ENCODE results near the gene CRADD. TPM values are rescaled to one million over a fixed set of nuclear protein-coding genes. Genes with fewer than 3 reads are reported as not detected.

Gene CRADD
- total RNA-seq, 1 experiment from 2014 or later = 7.6 TPM

DNA sequence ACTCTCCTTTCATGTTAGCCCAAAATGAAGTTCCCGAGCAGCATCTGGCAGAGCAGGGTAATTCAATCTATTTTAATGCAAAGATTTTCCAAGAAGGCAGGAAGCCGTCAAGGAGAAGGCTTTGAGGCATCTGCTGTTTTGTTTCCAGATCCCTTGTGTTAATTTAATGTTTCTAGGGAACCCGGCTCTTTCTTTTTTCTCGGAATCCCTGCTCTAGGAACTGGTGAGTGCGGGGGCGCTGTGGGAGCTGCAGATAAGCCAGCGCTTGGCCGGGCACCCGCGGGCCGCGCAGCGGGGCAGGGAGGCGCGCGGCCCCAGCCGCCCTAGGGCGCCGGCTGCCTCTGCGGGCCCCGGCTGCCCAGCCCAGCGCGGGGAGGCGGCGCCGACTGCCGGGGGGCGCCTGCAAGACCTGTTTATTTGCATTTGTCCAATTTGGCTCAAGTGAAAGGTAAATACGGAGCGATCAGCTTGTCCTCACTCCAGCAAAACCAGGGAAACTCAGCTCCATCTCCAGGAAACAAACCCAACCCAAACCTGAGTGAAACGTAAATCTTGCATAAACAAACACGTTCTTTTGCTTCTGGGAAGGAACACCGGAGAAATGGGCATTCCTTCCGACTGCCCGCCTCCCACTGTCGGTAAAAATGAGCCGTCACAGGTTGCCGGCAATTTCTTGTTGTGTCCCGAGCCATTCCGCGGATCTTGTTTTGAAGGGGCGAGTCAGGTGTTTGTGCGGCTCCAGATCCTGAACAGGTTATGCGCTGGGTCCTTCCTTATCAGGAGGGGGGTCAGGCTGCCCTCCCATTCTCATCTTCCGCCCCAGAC lies 65.1 kb downstream of the CRADD start:
- DNase-seq = peak; percentile 59
- peak overlapping the region; percentile 0; the same call in 1 of the 2 replicates for H3K14ac ChIP-seq (ENCODE audit: insufficient read depth, low read length)
- Mint-ChIP-seq H3K36me3 (ENCODE audit: insufficient read depth in 1 of 3, low read depth in 3 of 3) (no peaks in the 10 kb centered on the region), H3K4me1 (peaks cover 60 to 61% of the 10 kb centered on the region in 2 experiments), H3K27ac (peak overlapping the region; percentile 98 to 99 (median 99)), H3K4me3 (peak overlapping the region; percentile 78 to 89), H3K27me3 (ENCODE audit: low read depth) (no peaks in the 10 kb centered on the region; the same call in 1 of the 2 replicates), H3K9me3 (no peaks in the 10 kb centered on the region)
- no peak overlapping the region for H2BK120ac ChIP-seq (ENCODE audit: low read depth, low read length, poor library complexity, severe bottlenecking)
- H2AFZ ChIP-seq (ENCODE audit: low read length) = no peak overlapping the region
- no CpG with 5 or more reads among the region's 45 CpGs for WGBS (ENCODE audit: extremely low coverage, insufficient read length, low lambda C conversion rate)
- no peak overlapping the region for H2BK20ac ChIP-seq (ENCODE audit: low read depth, low read length, poor library complexity, severe bottlenecking)
- no peak overlapping the region for H3K56ac ChIP-seq (ENCODE audit: insufficient read length, low read depth, low read length)
- H3K79me2 ChIP-seq (ENCODE audit: insufficient read depth, low read length) = no peaks in the 10 kb centered on the region
- H3K23ac ChIP-seq (ENCODE audit: insufficient read length, low read depth, low read length) = no peak overlapping the region
- H3K18ac ChIP-seq (ENCODE audit: insufficient read length, low read depth, low read length) = peak overlapping the region; percentile 36
- no peaks in the 10 kb centered on the region for H4K20me1 ChIP-seq (ENCODE audit: control insufficient read depth, insufficient read depth, insufficient read length)
- H3K4me2 ChIP-seq (ENCODE audit: insufficient read depth, insufficient read length, low read length) = peak overlapping the region; percentile 73
- H4K5ac ChIP-seq (ENCODE audit: insufficient read length, low read depth, low read length) = no peak overlapping the region
- peak overlapping the region; percentile 4 for H2BK5ac ChIP-seq (ENCODE audit: insufficient read length, low read length)
- peak overlapping the region; percentile 60 for H3K9ac ChIP-seq (ENCODE audit: extremely low read depth, insufficient read length, low read length)
- no peak overlapping the region for H4K8ac ChIP-seq (replicated peaks; ENCODE audit: insufficient read length, low read depth, low read length)
- H2BK15ac ChIP-seq (ENCODE audit: low read depth, low read length) = no peak overlapping the region
- no peak overlapping the region for H4K91ac ChIP-seq (ENCODE audit: insufficient read length, low read depth, low read length)
- no peak overlapping the region for H3T11ph ChIP-seq (ENCODE audit: low read length)
- no peak overlapping the region for H2AK5ac ChIP-seq (ENCODE audit: insufficient read length, low read length)
- peaks cover 7% of the 10 kb centered on the region for H3K23me2 ChIP-seq (ENCODE audit: insufficient read length, low read depth, low read length, poor library complexity, severe bottlenecking)
- no peaks in the 10 kb centered on the region for H3K9me3 ChIP-seq (ENCODE audit: control insufficient read depth, low read depth, low read length)
- H3K4me1 ChIP-seq (ENCODE audit: insufficient read depth, low read length) = no peaks in the 10 kb centered on the region
- no peaks in the 10 kb centered on the region for H3K79me1 ChIP-seq (ENCODE audit: insufficient read depth, low read depth, low read length, poor library complexity, severe bottlenecking)
- peak overlapping the region; percentile 75 for H3K27ac ChIP-seq (ENCODE audit: insufficient read length, low read depth, low read length)
- H3K4ac ChIP-seq (ENCODE audit: low read depth, low read length) = no peak overlapping the region
- no peak overlapping the region for H2BK12ac ChIP-seq (ENCODE audit: insufficient read length, low read depth, low read length)
- no peaks in the 10 kb centered on the region for H3K27me3 ChIP-seq (ENCODE audit: insufficient read depth, low read length)
- TF ChIP-seq CTCF (conservative IDR thresholded peaks at IDR 0.05) = peak; percentile 45; the same call in 2 of the 3 replicates

All from H9 (cell line).